ENCODE measurements around the gene CCZ1B.
"Not testable (repeated sequence)": the region's sequence is repeated elsewhere in the genome, so short reads cannot be mapped to it uniquely, and the experiment has no call there.

- TF ChIP-seq CTCF, POLR2AphosphoS5, POLR2A, EP300 (IDR thresholded peaks at IDR 0.05): not testable (repeated sequence)
These were observed 72.1 kb downstream of the CCZ1B start, which contains the start of gene RSPH10B2 for GRCh38 chr7:6753964-6754363.
